ENCODE data around the gene OTOP1.
"Not testable (repeated sequence)": the region's sequence is repeated elsewhere in the genome, so short reads cannot be mapped to it uniquely, and the experiment has no call there.

OTOP1 gene

DNA sequence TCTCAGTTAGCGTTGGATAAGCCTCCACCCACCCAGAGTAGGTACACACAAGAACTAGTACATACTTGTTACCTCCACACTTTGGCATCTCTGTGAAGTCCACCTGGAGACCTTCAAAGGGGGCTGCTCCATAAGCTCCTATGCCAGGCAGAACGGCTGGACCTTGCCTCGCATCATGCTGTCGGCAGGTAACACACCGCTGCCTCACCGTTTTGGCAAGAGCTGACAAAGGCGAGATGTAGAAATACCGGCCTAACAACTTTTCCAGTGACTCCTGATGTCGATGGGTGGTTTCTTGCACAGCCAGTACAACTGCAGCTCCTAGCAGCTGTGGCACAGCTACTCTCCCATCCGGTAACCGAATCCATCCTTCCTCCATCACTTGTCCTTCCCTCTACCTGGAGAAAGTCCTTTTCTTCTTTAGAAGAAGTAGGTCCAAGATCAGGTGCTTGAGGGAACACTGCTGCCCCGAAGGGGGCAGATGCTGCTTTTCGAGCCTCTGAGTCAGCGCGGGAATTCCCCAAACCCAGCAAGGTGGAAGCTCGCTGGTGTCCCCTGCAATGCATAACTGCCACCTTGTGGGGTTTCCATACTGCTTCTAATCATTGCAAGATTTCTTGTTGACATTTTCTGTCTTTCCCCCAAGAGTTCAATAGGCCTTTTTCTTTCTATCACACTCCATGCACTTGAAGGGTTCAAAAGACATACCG is 65.6 kb downstream of the OTOP1 start:
- not testable (repeated sequence) for DNase-seq

DNA sequence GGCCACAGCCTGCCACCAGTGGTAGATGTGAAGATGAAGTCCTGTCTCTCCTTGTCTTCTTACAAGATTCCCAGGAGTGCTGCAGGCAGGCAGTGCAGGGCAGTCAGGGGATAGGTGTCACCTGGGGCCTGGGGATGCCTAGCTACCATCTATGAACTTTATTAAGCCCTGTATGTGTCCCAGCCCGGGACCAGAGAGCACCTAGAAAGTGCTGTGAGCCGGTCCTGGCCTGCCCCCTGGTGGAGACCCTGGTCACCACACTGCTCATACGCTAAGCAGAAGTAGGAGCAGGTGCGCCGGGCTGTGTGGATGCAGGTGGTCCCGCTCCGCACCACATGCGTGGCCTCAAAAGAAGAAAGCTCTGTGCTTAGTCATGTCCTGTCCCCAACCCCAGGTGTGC is 81.1 kb downstream of the OTOP1 start:
- DNase-seq: peak; percentile 70

DNA sequence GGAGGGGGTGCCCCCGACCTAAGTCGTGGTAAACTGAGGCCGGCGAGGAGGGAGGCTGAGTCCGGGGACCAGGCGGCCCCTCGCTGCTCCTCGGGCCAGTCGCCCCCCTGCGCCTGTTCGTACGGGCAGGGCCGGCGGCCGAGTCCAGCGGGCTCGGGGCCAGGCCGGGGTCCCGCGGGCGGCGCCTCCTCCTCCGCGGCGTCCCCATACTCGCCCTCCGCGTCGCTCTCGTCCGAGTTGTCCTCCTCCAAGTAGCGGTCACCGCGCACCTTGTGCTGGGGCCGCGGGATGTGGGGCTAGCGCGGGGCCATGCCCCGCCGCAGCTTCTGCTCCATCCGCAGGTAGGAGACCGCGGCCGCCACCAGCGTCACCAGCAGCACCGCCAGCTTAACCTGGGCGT is 83.4 kb downstream of the OTOP1 start:
- not testable (repeated sequence) for DNase-seq

DNA sequence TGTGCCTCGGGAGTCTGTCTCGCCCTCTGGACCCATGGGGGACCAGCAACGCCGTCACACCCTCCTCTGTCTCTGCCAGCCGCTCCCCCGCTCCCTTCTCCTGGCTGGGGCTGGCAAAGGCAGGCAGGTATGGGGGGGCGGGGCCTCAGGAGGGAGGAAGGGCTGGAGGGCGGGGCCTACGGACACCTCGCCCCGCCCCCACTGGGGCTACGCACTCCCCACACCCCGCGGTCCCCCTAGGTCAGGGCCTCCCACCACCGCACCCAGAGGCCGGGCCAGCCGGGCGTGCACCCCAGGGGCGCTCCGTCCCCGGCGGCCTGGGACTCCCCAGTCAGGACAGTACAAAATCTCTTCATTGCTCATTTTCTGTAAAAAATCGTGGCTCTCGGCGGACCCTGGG is 84.0 kb downstream of the OTOP1 start:
- not testable (repeated sequence) for DNase-seq

DNA sequence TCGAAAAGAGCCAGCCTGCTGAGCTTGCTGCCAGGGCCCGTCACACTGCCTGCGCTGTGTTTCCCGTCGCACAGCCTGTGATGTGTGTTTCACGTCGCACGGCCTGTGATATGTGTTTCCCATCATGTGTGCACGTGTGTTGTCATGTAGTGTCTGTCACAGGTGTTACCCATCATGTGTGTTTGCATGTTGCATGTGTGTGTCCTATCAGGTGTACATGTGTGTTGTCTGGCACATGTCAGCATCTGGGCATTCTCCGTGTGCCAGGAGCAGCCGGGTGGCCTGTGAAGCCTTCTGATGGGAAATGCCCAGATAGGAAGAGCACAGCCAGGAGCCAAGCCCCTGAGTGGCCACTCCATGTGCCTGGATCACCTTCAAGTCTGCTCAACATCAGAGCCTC is 85.5 kb downstream of the OTOP1 start:
- DNase-seq: not testable (repeated sequence)

Data from RPMI8226 (cell line).